HG02610 (cell line): ENCODE data around the gene POGLUT2.

Experiments used
- ATAC-seq: cut with Tn5 transposase; IDR thresholded peaks from one replicate; pipeline ENCODE4 v1.9.1; 2021; ENCODE audit warnings: mild to moderate bottlenecking, moderate library complexity; ENCODE audit not compliant: unreplicated experiment

Gene POGLUT2

GRCh38 chr13:102798581-102799425 is at the start of gene POGLUT2, which contains the start of gene BIVM:
Gene POGLUT2 (minus strand): TSS chr13:102798976. CDS start chr13:102798670, 306 bp downstream.
Gene BIVM (plus strand): TSS chr13:102799119. CDS start chr13:102807268, 8,149 bp downstream.
- ATAC-seq, result peak; percentile 86

- peak; percentile 14 for ATAC-seq
These were observed 48.8 kb upstream of the POGLUT2 start for GRCh38 chr13:102847272-102848234.

GRCh38 chr13:102846261-102847015 is 47.7 kb upstream of the POGLUT2 start:
- peak; percentile 36 for ATAC-seq

GRCh38 chr13:102845630-102846260 is 47.0 kb upstream of the POGLUT2 start, which contains the start of gene ERCC5:
Gene ERCC5 (plus strand): TSS chr13:102846032. CDS start chr13:102846267, 235 bp downstream.
- ATAC-seq, result peak; percentile 85

GRCh38 chr13:102845289-102845629 is 46.5 kb upstream of the POGLUT2 start:
- ATAC-seq, result peak; percentile 17

- no peak for ATAC-seq
These were observed 40.7 kb upstream of the POGLUT2 start for GRCh38 chr13:102839462-102839861.

- ATAC-seq, result no peak
These were observed 40.2 kb upstream of the POGLUT2 start for GRCh38 chr13:102838982-102839381.

GRCh38 chr13:102838273-102838672 is 39.5 kb upstream of the POGLUT2 start:
- ATAC-seq, result no peak

GRCh38 chr13:102836471-102836870 is 37.7 kb upstream of the POGLUT2 start:
- ATAC-seq, result no peak

GRCh38 chr13:102830646-102831045 is 31.9 kb upstream of the POGLUT2 start:
- no peak for ATAC-seq

- no peak for ATAC-seq
These were observed 27.3 kb upstream of the POGLUT2 start for GRCh38 chr13:102825921-102826706.

GRCh38 chr13:102825400-102825799 is 26.6 kb upstream of the POGLUT2 start:
- no peak for ATAC-seq

GRCh38 chr13:102817907-102818306 is 19.1 kb upstream of the POGLUT2 start:
- no peak for ATAC-seq

- no peak for ATAC-seq
These were observed 18.5 kb upstream of the POGLUT2 start for GRCh38 chr13:102817241-102817640.

- ATAC-seq, result no peak
These were observed 17.9 kb upstream of the POGLUT2 start for GRCh38 chr13:102816708-102817107.

- no peak for ATAC-seq
These were observed 17.0 kb upstream of the POGLUT2 start for GRCh38 chr13:102815788-102816187.

GRCh38 chr13:102814793-102815192 is 16.0 kb upstream of the POGLUT2 start:
- no peak for ATAC-seq

GRCh38 chr13:102814025-102814607 is 15.3 kb upstream of the POGLUT2 start:
- peak; percentile 40 for ATAC-seq
